GM10847 (cell line): ENCODE results near the gene TMTC1.

Experiments used
- POLR2A ChIP-seq: IDR thresholded peaks from 2 replicates; pipeline ENCODE4 v1.6.1; 2011; ENCODE audit not compliant: insufficient read length; ENCODE audit errors: extremely low read depth

Gene TMTC1

DNA sequence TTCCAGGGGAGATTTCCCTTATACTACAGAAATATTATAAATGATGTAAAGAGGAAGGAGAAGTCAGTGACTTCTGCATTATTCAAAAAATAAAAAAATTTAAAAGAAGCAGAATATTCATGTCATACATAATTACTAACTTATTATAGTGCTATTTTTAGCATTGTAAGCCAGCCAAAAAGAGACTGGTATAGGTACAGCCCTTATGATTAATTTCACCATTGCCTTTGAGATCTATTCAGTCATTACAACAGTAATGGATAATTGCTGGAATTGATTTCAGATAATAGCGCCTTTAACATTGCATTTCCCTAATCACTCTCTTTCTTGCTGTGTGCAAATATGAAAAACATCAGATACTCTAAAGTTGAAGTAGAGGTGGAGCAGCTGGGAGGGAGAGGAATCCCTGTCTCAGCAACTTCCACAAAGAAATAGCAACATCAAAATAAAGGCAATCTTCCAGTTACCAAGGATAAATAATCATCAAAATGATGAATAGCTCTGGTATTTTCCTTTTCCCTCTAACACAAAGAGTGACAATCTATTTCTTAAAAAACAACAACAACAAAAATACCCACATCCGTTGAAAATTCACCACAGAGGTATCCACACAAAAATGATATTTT is 214.5 kb downstream of the TMTC1 start:
- no peak for TF ChIP-seq POLR2A

DNA sequence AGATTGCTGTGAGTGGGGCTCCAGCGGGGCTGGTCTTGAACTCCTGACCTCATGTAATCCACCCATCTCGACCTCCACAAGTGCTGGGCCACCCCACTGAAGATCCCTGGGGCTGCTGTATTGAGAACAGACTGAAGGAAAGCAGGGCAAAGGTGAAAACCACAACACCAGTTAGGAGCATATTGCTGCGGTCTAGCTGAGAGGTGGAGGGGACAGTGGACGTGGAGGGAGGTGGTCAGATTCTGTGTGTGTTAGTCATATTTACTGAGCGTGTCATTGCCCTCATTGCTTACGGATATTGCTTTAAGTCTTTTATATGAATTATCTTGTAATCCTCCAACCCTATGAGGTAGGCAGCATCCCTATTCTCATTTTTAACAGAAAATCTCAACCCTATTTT is 217.3 kb downstream of the TMTC1 start:
- no peak for TF ChIP-seq POLR2A

DNA sequence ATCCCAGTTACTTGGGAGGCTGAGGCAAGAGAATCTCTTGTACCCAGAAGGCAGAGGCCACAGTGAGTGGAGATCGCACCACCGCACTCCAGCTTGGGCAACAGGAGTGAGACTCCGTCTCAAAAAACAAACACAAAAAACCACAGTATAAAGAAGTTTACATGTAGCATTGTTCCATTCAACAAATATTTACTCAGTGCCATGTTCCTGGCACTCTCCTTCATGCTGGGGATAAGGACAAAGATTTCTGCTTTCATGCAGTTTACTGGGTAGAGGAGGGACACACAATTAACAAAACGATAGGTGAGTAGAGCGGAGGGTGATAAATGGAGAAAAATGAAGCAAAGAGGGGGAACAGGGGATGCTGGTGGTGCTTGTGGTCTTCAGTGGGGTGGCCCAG is 218.0 kb downstream of the TMTC1 start:
- no peak for TF ChIP-seq POLR2A

DNA sequence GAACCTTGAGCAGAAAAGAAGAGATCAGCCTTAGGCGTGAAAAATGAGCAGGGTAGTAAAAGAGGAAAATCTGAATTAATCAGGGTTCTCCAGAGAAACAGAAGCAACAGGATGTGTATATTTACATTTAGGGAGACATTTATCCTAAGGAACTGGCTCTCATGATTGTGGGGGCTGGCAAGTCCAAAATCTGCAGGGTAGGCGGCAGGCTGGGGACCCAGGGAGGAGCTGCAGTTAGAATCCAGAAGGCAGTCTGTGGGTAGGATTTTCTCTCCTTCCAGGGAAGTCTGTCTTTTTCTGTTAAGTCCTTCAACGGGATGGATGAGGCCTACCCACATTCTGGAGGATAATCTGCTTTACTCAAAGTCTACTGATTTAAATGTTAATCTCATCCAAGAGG is 218.8 kb downstream of the TMTC1 start:
- no peak for TF ChIP-seq POLR2A

DNA sequence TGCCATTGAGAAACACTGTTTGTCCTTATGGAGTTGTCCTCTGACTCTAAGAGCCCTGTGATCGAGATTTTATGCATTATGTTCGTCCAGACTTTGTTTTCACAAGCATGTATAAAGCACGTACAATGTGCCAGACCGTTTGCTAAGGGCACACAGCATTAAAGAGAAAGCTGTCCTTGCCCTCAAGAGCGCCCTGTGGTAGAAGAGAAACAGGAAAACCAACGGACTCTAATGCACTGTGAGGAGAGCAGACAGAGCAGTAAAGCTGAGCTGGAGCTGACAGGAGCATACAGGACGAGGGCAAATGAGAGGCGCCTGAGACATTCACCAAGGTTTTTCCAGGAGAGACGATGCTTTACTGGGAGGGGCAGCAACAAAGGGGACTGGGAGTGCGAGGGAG is 220.1 kb downstream of the TMTC1 start:
- TF ChIP-seq POLR2A: no peak

DNA sequence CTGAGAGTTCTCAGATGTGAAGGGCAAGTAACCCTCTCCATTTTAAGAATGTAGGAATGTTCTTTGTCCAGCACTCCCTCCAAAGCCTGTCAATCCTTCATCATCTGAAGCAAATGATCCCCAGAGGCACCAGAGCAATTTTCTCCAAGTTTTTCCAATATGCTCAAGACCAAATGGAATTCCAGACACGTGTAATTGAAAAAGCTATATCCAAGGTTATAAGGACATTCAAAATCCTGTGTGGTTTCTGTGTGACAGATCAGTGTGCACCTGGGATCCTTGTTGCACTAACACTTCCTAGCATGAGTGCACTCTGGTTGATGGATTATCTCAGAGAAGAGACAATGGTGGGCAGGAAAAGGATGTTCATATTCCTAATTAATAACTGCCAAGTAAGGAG is 220.7 kb downstream of the TMTC1 start:
- no peak for TF ChIP-seq POLR2A

DNA sequence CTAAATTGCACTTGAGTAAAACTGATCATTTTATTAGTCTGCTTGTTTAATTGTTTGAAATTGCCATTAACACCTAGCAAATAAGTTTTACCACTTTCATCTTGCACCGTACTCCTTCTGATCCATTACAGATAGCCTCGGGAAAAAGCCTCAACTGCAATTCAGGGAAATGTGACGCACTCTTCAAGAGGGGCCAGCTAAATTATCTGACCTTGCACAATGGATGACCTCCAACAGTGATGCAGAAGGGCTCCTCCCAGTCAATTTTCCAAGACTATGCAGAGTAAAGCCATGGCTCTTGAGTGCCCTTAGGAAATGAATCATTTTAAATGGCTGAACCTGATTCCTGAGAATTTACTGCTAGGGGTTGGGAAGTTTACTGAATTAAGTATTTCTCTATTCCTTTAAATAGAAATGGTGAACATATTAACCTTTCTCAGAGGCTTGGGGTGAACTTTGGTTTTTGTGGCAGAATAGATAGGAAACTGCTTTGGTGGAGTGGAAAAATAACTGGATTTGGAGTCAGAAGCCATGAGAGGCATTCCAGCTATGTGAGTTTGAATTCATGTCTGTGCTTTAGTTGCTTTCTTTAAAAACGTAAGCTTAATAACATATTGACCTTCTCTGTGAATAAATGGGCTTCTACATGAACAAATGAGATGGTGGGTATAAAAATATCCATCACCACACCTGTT is 221.5 kb downstream of the TMTC1 start:
- TF ChIP-seq POLR2A: no peak

DNA sequence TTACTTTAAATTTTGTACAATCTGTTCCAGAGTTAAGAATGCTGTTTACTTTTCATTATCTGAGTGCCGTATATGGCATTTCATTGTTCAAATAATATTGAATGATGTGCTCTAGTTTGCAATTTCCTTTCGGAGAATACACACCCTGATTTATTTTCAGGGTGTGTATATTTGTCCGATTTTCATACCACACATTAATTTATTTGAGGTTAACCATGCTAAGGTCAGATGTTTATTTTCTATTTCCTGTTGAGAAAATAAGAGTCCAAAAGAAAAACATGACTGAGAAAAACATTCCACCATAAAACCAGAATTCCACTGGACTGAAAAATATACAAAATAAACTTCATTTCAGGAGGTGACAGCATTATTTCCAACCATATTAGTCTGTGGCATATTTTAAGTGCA is 222.1 kb downstream of the TMTC1 start:
- no peak for TF ChIP-seq POLR2A

DNA sequence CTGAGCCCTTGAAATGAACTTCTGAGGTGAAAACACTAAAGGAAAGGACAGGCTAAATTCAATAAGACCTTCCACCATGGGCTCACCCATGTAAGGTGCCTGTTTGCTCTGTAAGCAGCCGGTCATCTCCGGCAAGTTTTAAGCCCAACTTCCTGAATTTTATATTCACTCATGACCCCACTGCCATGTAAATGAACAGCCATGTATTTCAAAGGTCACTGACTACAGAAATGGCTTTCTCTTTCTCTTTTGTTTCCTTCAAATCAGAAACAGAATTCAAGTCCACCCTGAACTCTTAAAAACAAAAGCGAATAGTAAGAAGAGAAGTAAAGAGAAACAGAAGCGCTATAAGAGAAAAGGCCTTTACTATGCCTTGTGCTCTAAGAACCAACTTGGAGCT is 224.5 kb downstream of the TMTC1 start:
- no peak for TF ChIP-seq POLR2A

DNA sequence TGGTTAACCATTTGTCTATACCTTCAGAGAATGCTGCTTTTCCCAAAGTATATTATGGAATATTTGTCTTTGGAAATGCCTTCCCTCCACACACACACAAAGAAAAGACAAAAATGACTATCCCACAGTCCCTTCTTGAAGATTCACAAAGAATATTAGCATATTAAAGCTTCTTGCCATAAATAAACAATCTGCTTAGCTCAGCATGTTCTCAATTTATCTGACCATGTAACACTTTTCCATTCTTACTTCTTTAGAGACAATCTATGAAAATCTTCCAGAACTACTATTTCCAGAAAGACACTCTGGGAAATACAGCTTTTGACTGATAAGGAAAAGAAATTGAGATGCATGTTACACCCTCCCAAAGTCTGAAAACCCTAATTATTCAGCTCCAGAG is 227.4 kb downstream of the TMTC1 start:
- no peak for TF ChIP-seq POLR2A

DNA sequence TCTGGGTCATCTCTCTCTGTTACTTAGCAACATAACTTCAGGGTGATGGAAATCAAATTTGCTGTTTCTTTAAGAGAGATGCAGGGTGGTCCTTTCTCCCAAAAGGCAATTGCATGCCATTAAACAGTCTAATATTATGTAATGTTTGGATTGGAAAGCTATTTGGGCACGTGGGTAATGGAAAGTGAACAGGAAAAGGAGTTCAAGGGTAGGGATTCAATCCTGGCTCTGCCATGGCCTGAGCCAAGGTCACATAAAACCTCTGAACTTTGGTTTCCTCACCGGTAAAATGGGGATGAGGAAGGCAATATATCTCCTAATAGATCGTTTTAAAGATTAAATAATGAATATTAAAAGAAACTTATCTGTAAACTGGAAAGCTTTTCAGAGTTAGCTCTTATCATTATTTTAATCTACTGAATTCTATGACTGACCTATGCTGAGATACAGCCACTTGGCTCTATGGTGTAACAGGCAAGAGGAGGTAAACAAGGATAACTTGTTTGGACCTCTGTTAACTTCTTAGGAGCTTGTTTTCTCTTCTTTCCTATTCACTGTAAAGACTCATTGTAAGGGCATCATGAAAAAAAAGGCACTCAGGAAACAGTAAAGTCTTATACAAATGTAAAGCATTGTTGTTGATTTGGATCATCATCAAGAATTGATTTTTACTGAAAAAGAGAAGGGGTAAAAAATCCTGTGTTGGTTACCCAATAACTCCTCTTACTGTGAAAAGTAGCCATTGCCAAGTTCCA is 230.6 kb downstream of the TMTC1 start:
- TF ChIP-seq POLR2A: no peak

DNA sequence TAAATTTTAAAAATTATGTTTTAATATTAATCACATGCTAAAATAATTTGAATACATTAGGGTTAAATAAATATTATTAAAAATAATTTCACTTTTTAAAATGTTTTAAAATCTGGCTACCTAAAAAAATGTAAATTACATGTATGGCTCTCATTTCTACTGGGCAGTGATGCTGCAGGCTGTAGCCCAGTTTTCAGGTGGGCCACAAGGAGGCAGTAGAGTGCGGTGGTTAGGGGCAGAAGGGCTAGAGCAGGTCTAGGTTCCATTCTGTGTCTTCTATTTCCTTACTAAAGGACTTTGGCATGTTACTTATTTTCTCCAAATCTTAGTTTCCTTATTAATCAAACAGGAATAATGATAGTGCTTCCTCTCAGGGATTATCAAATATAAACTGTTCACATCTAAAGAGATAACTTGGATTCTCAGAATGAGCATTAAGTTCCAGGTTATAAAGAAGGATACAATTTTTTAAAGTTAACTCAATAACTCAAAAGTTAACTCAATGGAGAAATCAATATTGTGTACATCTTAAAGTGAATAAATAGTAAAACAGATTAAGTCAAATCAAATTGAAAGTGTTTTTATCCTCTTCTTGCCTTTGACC is 231.3 kb downstream of the TMTC1 start:
- TF ChIP-seq POLR2A: no peak

DNA sequence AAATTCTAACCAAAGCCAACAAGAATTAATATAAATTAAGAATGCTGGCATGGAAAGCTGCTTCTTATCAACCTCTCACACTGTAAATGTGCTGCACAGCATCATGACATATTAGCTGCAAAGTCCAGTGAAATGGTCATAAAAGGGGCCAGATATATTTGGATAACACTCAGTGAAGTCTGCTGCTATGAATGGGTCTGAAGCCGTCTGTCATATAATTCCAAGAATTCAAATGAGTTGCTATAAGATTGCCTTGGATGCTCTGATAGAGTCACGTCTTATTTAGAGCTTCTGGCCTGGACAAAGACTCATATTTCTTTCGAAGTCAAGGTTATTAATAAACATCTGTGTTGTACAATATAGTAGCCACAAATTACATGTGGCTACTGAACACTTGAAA is 231.9 kb downstream of the TMTC1 start:
- TF ChIP-seq POLR2A: no peak

DNA sequence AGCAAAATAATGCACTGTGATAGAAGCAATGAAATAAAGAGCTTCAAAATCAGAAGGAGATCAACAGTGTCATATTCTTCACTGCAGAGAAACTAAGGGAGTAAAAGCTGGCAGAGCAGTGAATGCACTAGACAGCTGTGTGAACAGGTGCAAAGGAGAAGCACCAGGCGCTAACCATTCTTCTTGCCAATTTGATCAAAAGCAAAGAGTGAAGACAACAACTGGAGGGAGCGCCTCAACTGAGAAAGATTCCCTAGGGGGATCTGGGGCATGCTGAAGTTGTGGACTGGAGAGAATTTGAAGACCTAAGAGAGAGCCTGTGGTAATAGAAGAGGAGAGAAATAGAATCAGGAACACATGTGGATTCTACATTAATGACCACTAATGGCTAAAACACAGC is 235.9 kb downstream of the TMTC1 start:
- TF ChIP-seq POLR2A: no peak

DNA sequence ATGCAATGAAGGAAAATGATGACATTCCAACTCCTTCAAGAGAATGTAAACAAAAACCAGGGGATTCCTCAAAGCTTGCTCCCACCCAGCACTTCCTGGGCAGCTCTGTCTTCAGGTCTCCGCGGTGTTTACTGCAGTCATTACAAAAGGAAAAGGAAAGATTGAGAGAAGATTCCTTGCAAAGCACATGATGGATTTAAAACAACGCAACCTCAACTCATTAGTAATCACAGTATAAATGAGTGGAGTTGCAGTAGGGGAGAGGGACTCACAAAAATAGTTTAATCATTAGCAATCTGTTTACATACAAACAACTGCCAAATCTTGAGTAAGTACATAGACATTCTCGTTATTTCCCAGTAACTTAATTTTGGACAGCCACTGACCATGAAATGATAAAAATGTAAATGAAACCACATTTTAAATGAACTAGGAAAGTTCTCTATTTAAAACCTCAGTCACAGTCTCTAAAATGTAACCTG is 236.6 kb downstream of the TMTC1 start:
- TF ChIP-seq POLR2A: no peak

DNA sequence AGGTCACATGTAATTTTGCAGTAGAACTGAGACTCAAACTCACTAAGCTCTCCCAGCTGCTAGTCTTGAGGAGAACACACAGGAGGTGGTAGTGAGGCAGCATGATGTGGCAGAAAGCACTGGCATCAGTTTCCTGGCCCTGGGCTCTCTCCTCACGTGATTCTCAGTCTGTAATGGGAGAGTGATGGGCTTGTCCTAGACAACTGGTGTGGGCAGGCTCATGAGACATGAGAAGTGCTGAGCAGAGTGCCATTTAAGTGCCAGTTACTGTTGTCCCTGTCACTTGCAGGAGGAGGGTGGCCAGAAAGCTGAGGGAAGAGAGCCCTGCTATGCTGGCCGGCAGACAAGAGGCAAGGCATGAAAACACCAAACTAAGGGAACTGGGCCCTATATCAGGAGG is 237.7 kb downstream of the TMTC1 start:
- no peak for TF ChIP-seq POLR2A
